ENCODE results near the gene XPNPEP1.

DNA sequence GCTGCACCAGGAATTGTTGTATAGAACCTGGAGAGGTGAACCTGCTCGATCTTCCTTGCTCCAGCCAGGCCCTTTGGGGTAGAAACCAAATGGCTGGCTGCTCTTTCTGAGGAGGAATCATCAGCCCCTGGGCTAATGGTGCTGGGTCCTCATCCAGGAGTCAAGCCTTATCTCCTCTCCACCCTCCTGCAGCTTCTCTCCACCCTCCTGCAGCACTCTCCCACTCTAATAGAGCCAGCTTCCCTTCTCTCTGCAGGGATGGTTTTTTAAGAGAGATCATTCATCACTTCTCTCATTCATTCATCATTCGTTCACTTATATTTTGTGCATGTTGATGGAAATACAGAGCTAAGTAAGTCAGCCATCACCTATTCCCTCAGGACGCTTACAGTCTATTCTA, 103.5 kb downstream of the XPNPEP1 start:
- TF ChIP-seq CTCF (conservative IDR thresholded peaks at IDR 0.05 in 1 of 2, IDR thresholded peaks at IDR 0.05 in 1 of 2; ENCODE audit: extremely low read depth in 1 of 2, insufficient read depth in 1 of 2, low read depth in 1 of 2, low read length in 2 of 2) (no peak), EZH2 (IDR thresholded peaks at IDR 0.05; ENCODE audit: borderline replicate concordance, low read length) (no peak)

Measured in mammary epithelial cell (primary cell).